BLaER1 (cell line): ENCODE data around the gene FAM162B.

ENCODE experiments used
- H3K27ac ChIP-seq: shearing (Covaris generic); formaldehyde crosslinking; 2 replicates; pipeline ENCODE4 v1.8.1; 2022
- H3K27me3 ChIP-seq: shearing (Covaris generic); formaldehyde crosslinking; 2 replicates; pipeline ENCODE4 v1.8.1; 2022
- H3K36me3 ChIP-seq: shearing (Covaris generic); formaldehyde crosslinking; 2 replicates; pipeline ENCODE4 v1.8.1; 2022
- H3K4me1 ChIP-seq: shearing (Covaris generic); formaldehyde crosslinking; 2 replicates; pipeline ENCODE4 v1.8.1; 2022
- H3K4me2 ChIP-seq: shearing (Covaris generic); formaldehyde crosslinking; 2 replicates; pipeline ENCODE4 v1.8.1; 2022
- H3K4me3 ChIP-seq: shearing (Covaris generic); formaldehyde crosslinking; 2 replicates; pipeline ENCODE4 v1.8.1; 2022
- H3K9ac ChIP-seq: shearing (Covaris generic); formaldehyde crosslinking; 2 replicates; pipeline ENCODE4 v1.8.1; 2022
- H3K9me3 ChIP-seq: shearing (Covaris generic); formaldehyde crosslinking; 2 replicates; pipeline ENCODE4 v1.8.1; 2022
- H4K20me1 ChIP-seq: shearing (Covaris generic); formaldehyde crosslinking; 2 replicates; pipeline ENCODE4 v1.8.1; 2022
- Cebpa-rat ChIP-seq: shearing (Covaris generic); IDR thresholded peaks from 2 replicates; pipeline ENCODE4 v1.8.1; 2022

FAM162B gene

DNA sequence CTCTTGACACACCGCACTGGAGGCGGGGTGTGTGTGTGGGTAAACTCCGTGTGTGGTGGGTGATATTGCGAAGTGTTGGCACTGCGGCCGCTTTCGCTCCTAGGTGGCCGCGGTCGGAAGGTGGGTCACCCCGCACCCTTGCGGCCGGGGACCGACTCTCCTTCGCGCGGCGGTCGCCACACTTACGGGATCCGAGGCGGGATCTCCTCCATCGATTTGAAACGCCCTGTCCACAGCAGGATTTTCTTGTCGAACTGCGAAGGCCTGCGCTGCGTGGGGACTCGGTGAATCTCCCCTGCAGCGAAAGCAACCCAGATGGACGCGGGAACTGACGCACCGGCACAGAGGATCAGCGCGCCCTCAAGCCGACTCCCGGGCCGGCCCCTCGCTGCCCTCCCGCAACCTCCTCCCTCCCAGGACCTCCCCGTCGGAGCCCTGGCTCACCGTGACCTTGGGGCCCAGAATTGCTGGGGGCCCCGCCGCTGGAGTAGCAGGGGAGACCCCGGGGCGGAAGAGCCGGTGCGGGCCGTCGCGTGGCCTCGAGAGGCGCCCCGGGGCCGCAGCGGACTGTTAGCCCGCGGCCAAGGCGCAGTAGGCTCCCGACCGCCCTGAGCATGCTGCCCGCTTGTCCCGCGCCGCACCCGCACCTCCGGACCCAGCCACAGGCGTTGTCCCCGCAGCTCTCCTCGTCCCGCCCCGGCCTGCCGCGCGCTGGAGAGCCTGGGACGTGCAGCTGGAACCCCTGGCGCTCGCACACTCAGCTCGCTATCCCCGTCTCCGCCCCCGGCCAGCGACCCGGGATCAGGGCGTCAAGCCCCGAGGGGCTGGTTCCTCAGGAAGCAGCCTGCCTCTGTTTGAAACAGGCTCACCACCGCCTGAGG, at the start of gene FAM162B:
FAM162B (minus strand) TSS at position 759 of the 881 bp plus-strand sequence; CDS start at position 616, 143 bp downstream.
- Histone ChIP-seq H3K27me3 (no peaks in the 10 kb centered on the region), H4K20me1 (no peaks in the 10 kb centered on the region), H3K4me1 (no peaks in the 10 kb centered on the region), H3K9ac (no peak within 1 kb of the TSS), H3K36me3 (no peaks in the 10 kb centered on the region), H3K27ac (no peak within 1 kb of the TSS), H3K9me3 (peaks cover 15% of the 10 kb centered on the region), H3K4me2 (no peak within 1 kb of the TSS), H3K4me3 (no peak within 1 kb of the TSS)
- no peak for TF ChIP-seq Cebpa-rat

GRCh38 chr6:116812051-116812650, 46.6 kb upstream of the FAM162B start:
- H3K9me3 ChIP-seq = peaks cover 8% of the 10 kb centered on the region
- no peaks in the 10 kb centered on the region for H4K20me1 ChIP-seq
- no peaks in the 10 kb centered on the region for H3K27me3 ChIP-seq
- H3K4me1 ChIP-seq = no peaks in the 10 kb centered on the region
- TF ChIP-seq Cebpa-rat = no peak
- no peak overlapping the region for H3K4me2 ChIP-seq
- H3K9ac ChIP-seq = no peak overlapping the region
- no peak overlapping the region for H3K27ac ChIP-seq
- no peaks in the 10 kb centered on the region for H3K36me3 ChIP-seq
- H3K4me3 ChIP-seq = no peak overlapping the region

- no peak for TF ChIP-seq Cebpa-rat
- Histone ChIP-seq H3K36me3 (no peaks in the 10 kb centered on the region), H3K27ac (no peak overlapping the region), H3K4me1 (no peaks in the 10 kb centered on the region), H3K4me2 (no peak overlapping the region), H4K20me1 (no peaks in the 10 kb centered on the region), H3K4me3 (no peak overlapping the region), H3K9ac (no peak overlapping the region), H3K9me3 (no peaks in the 10 kb centered on the region), H3K27me3 (no peaks in the 10 kb centered on the region)
These were observed 36.5 kb upstream of the FAM162B start for GRCh38 chr6:116801971-116802370.

DNA sequence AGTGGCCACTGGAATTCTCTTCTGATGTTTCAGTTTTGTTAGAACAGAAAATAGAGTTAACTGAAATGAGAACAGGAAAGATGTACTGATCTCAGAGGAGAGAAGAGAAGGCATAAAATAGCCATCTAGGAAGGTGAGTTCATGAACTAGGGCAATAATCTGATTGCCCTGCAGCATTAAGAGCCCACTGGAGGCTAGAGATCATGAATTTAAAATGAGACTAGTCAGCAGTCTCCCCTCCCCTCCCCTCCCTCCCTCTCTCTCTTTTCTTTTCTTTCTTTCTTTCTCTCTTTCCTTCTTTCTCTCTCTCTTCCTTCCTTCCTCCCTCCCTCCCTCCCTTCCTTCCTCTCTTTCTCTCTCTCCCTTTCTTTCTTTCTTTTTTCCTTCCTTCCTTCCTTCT, 34.4 kb upstream of the FAM162B start:
- no peak overlapping the region for H3K27ac ChIP-seq
- no peak overlapping the region for H3K4me2 ChIP-seq
- H3K9ac ChIP-seq = no peak overlapping the region
- no peaks in the 10 kb centered on the region for H4K20me1 ChIP-seq
- H3K4me1 ChIP-seq = no peaks in the 10 kb centered on the region
- H3K9me3 ChIP-seq = no peaks in the 10 kb centered on the region
- H3K4me3 ChIP-seq = no peak overlapping the region
- H3K36me3 ChIP-seq = no peaks in the 10 kb centered on the region
- TF ChIP-seq Cebpa-rat = no peak
- no peaks in the 10 kb centered on the region for H3K27me3 ChIP-seq

DNA sequence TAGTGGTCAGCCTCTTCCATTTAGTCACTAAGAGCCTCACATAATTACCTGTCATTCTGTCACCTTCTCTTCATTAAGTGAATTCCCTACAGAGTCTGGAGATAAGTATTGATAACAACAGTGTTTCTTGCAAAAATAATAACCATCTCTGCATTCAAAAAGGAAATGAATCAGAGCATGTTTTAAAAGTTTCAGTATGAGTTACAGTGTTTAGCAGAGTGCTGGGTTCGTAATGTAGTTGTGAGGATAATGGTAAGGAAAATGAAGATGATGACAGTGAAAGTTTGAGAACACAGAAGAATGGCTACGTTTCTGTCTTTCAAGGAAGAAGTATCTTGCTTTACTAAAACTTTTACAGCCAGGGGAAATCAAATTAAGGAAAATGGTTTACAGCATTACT, 32.1 kb upstream of the FAM162B start:
- Histone ChIP-seq H4K20me1 (no peaks in the 10 kb centered on the region), H3K4me3 (no peak overlapping the region), H3K4me1 (no peaks in the 10 kb centered on the region), H3K36me3 (no peaks in the 10 kb centered on the region), H3K27me3 (no peaks in the 10 kb centered on the region), H3K9me3 (no peaks in the 10 kb centered on the region), H3K27ac (no peak overlapping the region), H3K4me2 (no peak overlapping the region), H3K9ac (no peak overlapping the region)
- TF ChIP-seq Cebpa-rat = no peak

- Histone ChIP-seq H3K4me2 (no peak overlapping the region), H3K4me1 (no peaks in the 10 kb centered on the region), H3K4me3 (no peak overlapping the region), H3K9ac (no peak overlapping the region), H3K9me3 (no peaks in the 10 kb centered on the region), H3K27ac (no peak overlapping the region), H4K20me1 (no peaks in the 10 kb centered on the region), H3K36me3 (no peaks in the 10 kb centered on the region), H3K27me3 (no peaks in the 10 kb centered on the region)
- TF ChIP-seq Cebpa-rat = no peak
These were observed 27.7 kb upstream of the FAM162B start for GRCh38 chr6:116793224-116793623.

GRCh38 chr6:116783852-116784251, 18.3 kb upstream of the FAM162B start:
- no peaks in the 10 kb centered on the region for H3K36me3 ChIP-seq

DNA sequence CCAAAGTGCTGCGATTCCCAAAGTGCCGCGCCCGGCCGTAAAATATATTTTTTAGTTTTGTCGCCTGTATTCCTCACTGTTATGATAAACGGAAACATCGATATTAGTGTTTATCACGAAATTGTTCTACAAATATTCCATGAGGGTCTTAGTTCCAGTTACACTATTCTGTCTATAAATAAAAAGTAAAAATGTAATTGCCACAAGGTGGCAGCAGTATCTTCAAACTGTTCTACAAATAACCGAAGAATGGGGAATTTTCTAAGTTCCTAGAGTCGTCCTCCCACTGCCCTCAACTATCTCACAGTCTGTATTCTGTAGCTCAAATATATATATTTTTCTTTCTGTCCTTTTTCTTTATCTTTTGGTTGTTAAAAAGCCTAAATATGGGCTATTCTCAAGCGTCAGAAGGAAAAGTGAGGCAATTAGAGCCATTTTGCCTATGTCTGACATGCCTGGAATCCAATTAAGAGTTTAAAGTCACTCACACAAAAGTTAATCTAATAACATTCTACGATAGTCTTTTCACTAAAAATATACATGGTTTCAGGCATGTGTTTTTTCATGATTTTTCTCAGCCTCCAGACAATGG, 14.2 kb upstream of the FAM162B start:
- Histone ChIP-seq H3K27ac (no peak overlapping the region), H3K27me3 (no peaks in the 10 kb centered on the region), H3K36me3 (no peaks in the 10 kb centered on the region), H3K9me3 (no peaks in the 10 kb centered on the region), H4K20me1 (no peaks in the 10 kb centered on the region), H3K4me3 (no peak overlapping the region), H3K4me2 (no peak overlapping the region), H3K9ac (no peak overlapping the region), H3K4me1 (no peaks in the 10 kb centered on the region)
- no peak for TF ChIP-seq Cebpa-rat

More at GRCh38 chr6:116783852-116784251, 18.3 kb upstream of the FAM162B start:
- Histone ChIP-seq H3K4me2 (no peak overlapping the region), H3K4me3 (no peak overlapping the region), H3K4me1 (no peaks in the 10 kb centered on the region), H3K9me3 (no peaks in the 10 kb centered on the region), H4K20me1 (no peaks in the 10 kb centered on the region), H3K27ac (no peak overlapping the region), H3K27me3 (no peaks in the 10 kb centered on the region), H3K9ac (no peak overlapping the region)
- no peak for TF ChIP-seq Cebpa-rat

DNA sequence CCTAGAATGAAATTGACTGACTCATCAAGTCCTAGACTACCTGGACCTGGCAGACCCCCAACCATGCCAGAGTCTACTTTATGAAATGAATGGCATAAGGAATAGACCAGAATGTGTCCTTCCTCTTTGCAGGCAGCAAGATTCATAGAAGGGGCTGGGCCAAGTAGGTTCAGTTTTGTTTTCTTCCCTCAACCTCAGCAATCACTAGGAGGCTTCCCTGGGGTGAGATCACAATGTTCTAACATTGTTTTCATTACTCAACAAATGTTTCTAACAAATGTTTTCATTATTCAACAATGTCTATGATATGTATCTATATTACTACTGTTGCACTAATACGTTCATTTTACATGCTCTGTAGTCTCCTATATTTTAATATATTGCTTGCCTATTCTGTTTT, 8.4 kb upstream of the FAM162B start:
- H3K27ac ChIP-seq = no peak overlapping the region
- no peaks in the 10 kb centered on the region for H3K4me1 ChIP-seq
- H3K4me2 ChIP-seq = no peak overlapping the region
- H3K4me3 ChIP-seq = no peak overlapping the region
- no peaks in the 10 kb centered on the region for H3K36me3 ChIP-seq
- no peaks in the 10 kb centered on the region for H3K9me3 ChIP-seq
- no peak for TF ChIP-seq Cebpa-rat
- H3K27me3 ChIP-seq = no peaks in the 10 kb centered on the region
- H3K9ac ChIP-seq = no peak overlapping the region
- no peaks in the 10 kb centered on the region for H4K20me1 ChIP-seq

- H3K4me2 ChIP-seq = no peak overlapping the region
- no peaks in the 10 kb centered on the region for H3K9me3 ChIP-seq
- H3K27me3 ChIP-seq = no peaks in the 10 kb centered on the region
- H3K4me1 ChIP-seq = no peaks in the 10 kb centered on the region
- no peaks in the 10 kb centered on the region for H3K36me3 ChIP-seq
- no peak for TF ChIP-seq Cebpa-rat
- no peaks in the 10 kb centered on the region for H4K20me1 ChIP-seq
- H3K27ac ChIP-seq = no peak overlapping the region
- no peak overlapping the region for H3K4me3 ChIP-seq
- no peak overlapping the region for H3K9ac ChIP-seq
These were observed 6.9 kb upstream of the FAM162B start for GRCh38 chr6:116772450-116772849.
